Measurements from ENCODE around the gene SMIM28.

DNA sequence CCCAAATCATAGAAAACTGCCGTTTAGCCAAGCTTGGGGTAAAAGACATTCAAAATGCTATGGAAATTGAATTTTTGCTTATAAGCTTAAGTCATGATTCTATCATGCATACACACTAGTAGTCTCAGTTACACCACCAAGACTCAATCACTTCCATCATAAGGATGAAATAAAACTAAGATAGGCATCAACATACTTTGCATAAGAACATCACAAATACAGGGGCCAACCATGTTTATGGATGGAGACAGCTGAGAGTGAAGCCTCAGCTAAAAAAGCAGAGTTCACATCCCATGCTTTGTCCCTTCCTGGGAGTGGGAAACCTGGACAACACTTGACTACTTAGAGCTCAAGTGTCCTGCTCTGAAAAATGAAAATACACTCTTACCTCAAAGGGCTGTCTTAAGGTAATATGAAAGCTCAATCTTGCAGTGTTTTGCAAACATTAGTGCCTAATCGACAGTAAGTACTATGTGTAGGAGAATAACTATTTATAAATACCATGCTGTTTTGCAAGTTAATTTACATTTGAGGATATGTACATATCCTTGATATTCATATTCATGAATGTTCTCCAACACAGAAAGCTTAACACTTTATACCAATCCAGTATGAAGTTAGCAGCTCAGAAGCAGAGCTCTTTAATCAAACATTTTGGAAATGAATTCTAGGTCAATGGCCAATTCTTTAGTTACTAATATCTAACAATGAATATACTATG lies 32.0 kb upstream of the SMIM28 start:
- no peak for TF ChIP-seq CTCF (IDR thresholded peaks at IDR 0.05)
- no peak for TF ChIP-seq POLR2AphosphoS5 (IDR thresholded peaks at IDR 0.05)
- TF ChIP-seq EP300 (IDR thresholded peaks at IDR 0.05) = no peak

Measured in stomach (tissue), 4 donors.